Panc1 (cell line): ENCODE measurements around the gene GRIA4. TPM values are rescaled to one million over a fixed set of nuclear protein-coding genes. Genes with fewer than 3 reads are reported as not detected.

Source experiments
- ATAC-seq: fragments of 200-7000 bp; cut with Tn5 transposase; 2 replicates; pipeline ENCODE4 v1.9.1; 2020; ENCODE audit warnings: mild to moderate bottlenecking, moderate library complexity
- BruUV-seq: library from RNA; stranded (reverse); fragments of 400-500 nt; replicated peaks from 2 replicates; lab custom pipeline; 2021; lab: Mats Ljungman, UMichigan
- CTCF ChIA-PET: fragments of 300-600 bp; sonication (Branson Sonifier 250); formaldehyde crosslinking; loops from one replicate; lab custom pipeline; 2022; ENCODE audit warnings: antibody characterized with exemption; lab: Charles Lee
- POLR2A ChIA-PET: fragments of 300-600 bp; sonication (Branson Sonifier 250); formaldehyde crosslinking; loops from one replicate; lab custom pipeline; 2022; ENCODE audit warnings: antibody characterized with exemption; lab: Charles Lee
- DNase-seq: peaks from one replicate; pipeline ENCODE4 v3.0.0-alpha.2; 2010; ENCODE audit warnings: low read depth, low spot score
- H3K27ac ChIP-seq: 2 replicates; pipeline ENCODE4 v1.5.1; 2011; ENCODE audit warnings: mild to moderate bottlenecking, low read length, inconsistent platforms
- H3K27me3 ChIP-seq: fragments of 200-500 bp; sonication (Bioruptor generic); 2 replicates; pipeline ENCODE4 v1.6.0; 2014; ENCODE audit warnings: low read length, inconsistent platforms; ENCODE audit not compliant: control insufficient read depth, insufficient read depth
- H3K36me3 ChIP-seq: fragments of 200-500 bp; sonication (Bioruptor generic); 2 replicates; pipeline ENCODE4 v1.5.1; 2014; ENCODE audit warnings: inconsistent platforms, mild to moderate bottlenecking, low read length, moderate library complexity; ENCODE audit not compliant: control insufficient read depth, insufficient read depth
- H3K4me1 ChIP-seq: 2 replicates; pipeline ENCODE4 v1.5.1; 2011; ENCODE audit warnings: inconsistent platforms, mild to moderate bottlenecking, low read length, moderate library complexity; ENCODE audit not compliant: control insufficient read depth, insufficient read depth
- H3K4me3 ChIP-seq, 2 experiments: 2 replicates each; pipeline ENCODE4 v1.5.1; 2011 to 2012; ENCODE audit warnings: low read depth in 2 of 2, low read length in 2 of 2, mild to moderate bottlenecking in 2 of 2, inconsistent platforms in 1 of 2, moderate library complexity in 1 of 2
- H3K9me3 ChIP-seq: fragments of 200-500 bp; sonication (Bioruptor generic); 2 replicates; pipeline ENCODE4 v1.5.1; 2014; ENCODE audit warnings: low read depth, mild to moderate bottlenecking, inconsistent platforms, low read length, moderate library complexity; ENCODE audit not compliant: control insufficient read depth, insufficient read depth
- CTCF ChIP-seq: fragments of 450-650 bp; IDR thresholded peaks from 2 replicates; pipeline ENCODE4 v1.5.1; 2017; ENCODE audit warnings: mild to moderate bottlenecking
- POLR2AphosphoS5 ChIP-seq: IDR thresholded peaks from 2 replicates; pipeline ENCODE4 v1.6.1; 2012; ENCODE audit warnings: mild to moderate bottlenecking, low read depth, low read length, moderate library complexity
- SIN3A ChIP-seq: IDR thresholded peaks from 2 replicates; pipeline ENCODE4 v1.6.1; 2012; ENCODE audit warnings: low read depth, mild to moderate bottlenecking, low read length, moderate library complexity, borderline replicate concordance; ENCODE audit not compliant: insufficient read depth
- TCF7L2 ChIP-seq: IDR thresholded peaks from 2 replicates; pipeline ENCODE4 v1.6.1; 2011; ENCODE audit warnings: mild to moderate bottlenecking, low read depth, low read length, inconsistent platforms
- in situ Hi-C: cut with HindIII; loops from 2 replicates; pipeline ENCODE4 v1.10.0; 2016; ENCODE audit warnings: low sequenced_read_pairs, low pct_unique_long_range_greater_than_20kb
- intact Hi-C: fragments of 100-400 bp; cut with micrococcal nuclease; formaldehyde crosslinking; loops from one replicate; pipeline ENCODE4 v1.10.0; 2022; ENCODE audit not compliant: unreplicated experiment
- total RNA-seq: library from RNA; stranded (reverse); gene quantifications from one replicate; pipeline ENCODE4 v1.2.1, GENCODE V29; 2021; ENCODE audit not compliant: unreplicated experiment
- TF ChIP-seq, protein P1 (sequence below), 2 experiments: IDR thresholded peaks; 2 replicates each; pipeline ENCODE4 v1.6.1; 2011 to 2012; ENCODE audit warnings: low read depth in 2 of 2, control low read depth in 1 of 2, low read length in 1 of 2, mild to moderate bottlenecking in 1 of 2, moderate library complexity in 1 of 2; ENCODE audit not compliant: insufficient read depth in 1 of 2

GRIA4 gene
- total RNA-seq, 1 experiment from 2014 or later: not detected

DNA sequence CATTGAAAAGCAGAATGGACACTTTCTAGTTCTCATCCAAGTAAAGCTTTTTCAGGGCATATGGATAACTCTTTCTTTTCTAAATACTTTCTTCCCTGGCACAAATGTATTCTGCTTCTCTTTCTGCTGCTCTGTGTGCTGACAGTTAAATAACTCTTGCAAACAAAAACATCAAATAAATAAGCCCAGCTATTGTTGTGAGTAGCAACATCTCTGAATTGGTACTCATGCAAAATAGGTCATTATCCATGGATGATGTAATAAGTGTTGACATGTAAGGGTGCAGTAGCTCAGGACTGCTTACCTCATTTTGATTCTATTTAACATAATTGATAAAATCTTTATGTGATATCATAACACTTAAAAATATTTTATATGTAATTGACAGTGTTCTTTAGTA, 247.9 kb downstream of the GRIA4 start:
- ATAC-seq: no peak

DNA sequence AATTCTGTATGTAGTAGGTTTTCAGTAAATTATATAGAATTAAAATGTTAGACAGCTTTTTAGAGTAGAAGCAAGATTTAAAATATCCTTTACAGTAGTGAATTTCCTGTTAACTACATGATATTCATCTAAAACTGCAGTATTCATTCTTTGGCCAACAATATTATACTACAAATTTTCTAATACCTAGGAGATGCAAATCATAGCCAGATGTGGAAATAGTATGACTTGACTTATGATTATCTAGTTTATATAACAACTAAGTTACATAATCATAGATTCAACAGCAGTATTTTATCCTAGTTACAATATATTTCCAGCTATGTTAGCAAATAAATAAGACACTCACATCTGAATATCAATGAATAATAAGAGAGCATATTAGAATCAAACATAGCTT, 249.0 kb downstream of the GRIA4 start:
- Histone ChIP-seq H3K27ac (no peak overlapping the region), H3K36me3 (no peaks in the 10 kb centered on the region), H3K4me3 (no peak overlapping the region), H3K4me1 (no peaks in the 10 kb centered on the region), H3K9me3 (no peaks in the 10 kb centered on the region), H3K27me3 (peaks cover 4% of the 10 kb centered on the region; the same call in 1 of the 2 replicates)
- ChIA-PET CTCF (no interaction called here), POLR2A (no interaction called here)
- intact Hi-C loops (no loop called here), in situ Hi-C loops (no loop called here)
- no TSS peak for BruUV-seq
- no peak for DNase-seq
- TF ChIP-seq POLR2AphosphoS5 (no peak), TCF7L2 (no peak), CTCF (no peak), SIN3A (no peak)
- TF ChIP-seq, protein P1, sequence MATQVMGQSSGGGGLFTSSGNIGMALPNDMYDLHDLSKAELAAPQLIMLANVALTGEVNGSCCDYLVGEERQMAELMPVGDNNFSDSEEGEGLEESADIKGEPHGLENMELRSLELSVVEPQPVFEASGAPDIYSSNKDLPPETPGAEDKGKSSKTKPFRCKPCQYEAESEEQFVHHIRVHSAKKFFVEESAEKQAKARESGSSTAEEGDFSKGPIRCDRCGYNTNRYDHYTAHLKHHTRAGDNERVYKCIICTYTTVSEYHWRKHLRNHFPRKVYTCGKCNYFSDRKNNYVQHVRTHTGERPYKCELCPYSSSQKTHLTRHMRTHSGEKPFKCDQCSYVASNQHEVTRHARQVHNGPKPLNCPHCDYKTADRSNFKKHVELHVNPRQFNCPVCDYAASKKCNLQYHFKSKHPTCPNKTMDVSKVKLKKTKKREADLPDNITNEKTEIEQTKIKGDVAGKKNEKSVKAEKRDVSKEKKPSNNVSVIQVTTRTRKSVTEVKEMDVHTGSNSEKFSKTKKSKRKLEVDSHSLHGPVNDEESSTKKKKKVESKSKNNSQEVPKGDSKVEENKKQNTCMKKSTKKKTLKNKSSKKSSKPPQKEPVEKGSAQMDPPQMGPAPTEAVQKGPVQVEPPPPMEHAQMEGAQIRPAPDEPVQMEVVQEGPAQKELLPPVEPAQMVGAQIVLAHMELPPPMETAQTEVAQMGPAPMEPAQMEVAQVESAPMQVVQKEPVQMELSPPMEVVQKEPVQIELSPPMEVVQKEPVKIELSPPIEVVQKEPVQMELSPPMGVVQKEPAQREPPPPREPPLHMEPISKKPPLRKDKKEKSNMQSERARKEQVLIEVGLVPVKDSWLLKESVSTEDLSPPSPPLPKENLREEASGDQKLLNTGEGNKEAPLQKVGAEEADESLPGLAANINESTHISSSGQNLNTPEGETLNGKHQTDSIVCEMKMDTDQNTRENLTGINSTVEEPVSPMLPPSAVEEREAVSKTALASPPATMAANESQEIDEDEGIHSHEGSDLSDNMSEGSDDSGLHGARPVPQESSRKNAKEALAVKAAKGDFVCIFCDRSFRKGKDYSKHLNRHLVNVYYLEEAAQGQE (IDR thresholded peaks at IDR 0.05; ENCODE audit: insufficient read depth in 1 of 2, low read depth in 2 of 2, low read length in 1 of 2): no peak
- no peak for ATAC-seq

More for the DNA sequence above, 247.9 kb downstream of the GRIA4 start:
- ChIA-PET POLR2A (no interaction called here), CTCF (no interaction called here)
- in situ Hi-C loops (no loop called here), intact Hi-C loops (no loop called here)
- no peaks in the 10 kb centered on the region for H3K9me3 ChIP-seq
- no peaks in the 10 kb centered on the region for H3K27me3 ChIP-seq
- no peak for DNase-seq
- H3K27ac ChIP-seq: no peak overlapping the region
- no TSS peak for BruUV-seq
- H3K4me1 ChIP-seq: no peaks in the 10 kb centered on the region
- TF ChIP-seq SIN3A: no peak
- TF ChIP-seq POLR2AphosphoS5: no peak
- TF ChIP-seq TCF7L2: no peak
- TF ChIP-seq, protein P1 (IDR thresholded peaks at IDR 0.05; ENCODE audit: insufficient read depth in 1 of 2, low read depth in 2 of 2, low read length in 1 of 2): no peak
- no peak for TF ChIP-seq CTCF
- H3K36me3 ChIP-seq: no peaks in the 10 kb centered on the region
- H3K4me3 ChIP-seq: no peak overlapping the region
